ENCODE measurements around the gene PSENEN. TPM values are rescaled to one million over a fixed set of nuclear protein-coding genes. Genes with fewer than 3 reads are reported as not detected.

PSENEN gene
- 74.2 and 85.4 TPM in 2 replicates for total RNA-seq (ENCODE audit: low replicate concordance)
- long read RNA-seq, transcript PSENEN-202 (4 exons, 1,661 nt) = major isoform, 10 of 14 reads
- long read RNA-seq, partial matches to known transcripts = 3 of 14 reads
- long read RNA-seq, other reads (novel, unspliced or antisense) = 1 of 14 reads

- Mint-ChIP-seq H3K36me3 (no peaks in the 10 kb centered on the region), H3K9me3 (no peaks in the 10 kb centered on the region), H3K27me3 (no peaks in the 10 kb centered on the region), H3K4me3 (peak within 1 kb of the TSS; percentile 99), H3K27ac (peak within 1 kb of the TSS; percentile 100), H3K4me1 (ENCODE audit: unreplicated experiment) (peaks cover 30% of the 10 kb centered on the region)
- TF ChIP-seq CTCF (conservative IDR thresholded peaks at IDR 0.05) = no peak
- peak; percentile 97 for DNase-seq (ENCODE audit: extremely low spot score, unreplicated experiment)
Measured at GRCh38 chr19:35745328-35746086, at the start of gene PSENEN, which contains the start of gene U2AF1L4. TSS of gene PSENEN (plus strand) at chr19:35745651. CDS start at chr19:35745931, 280 bp downstream. TSS of gene U2AF1L4 (minus strand) at chr19:35745418. CDS start at chr19:35745391, 27 bp downstream.

- Mint-ChIP-seq H3K27ac (no peak overlapping the region), H3K4me1 (ENCODE audit: unreplicated experiment) (peaks cover 4% of the 10 kb centered on the region), H3K4me3 (no peak overlapping the region), H3K27me3 (no peaks in the 10 kb centered on the region), H3K36me3 (no peaks in the 10 kb centered on the region), H3K9me3 (no peaks in the 10 kb centered on the region)
- no peak for TF ChIP-seq CTCF (conservative IDR thresholded peaks at IDR 0.05)
- no peak for DNase-seq (ENCODE audit: extremely low spot score, unreplicated experiment)
Measured at GRCh38 chr19:35695895-35696422, 49.5 kb upstream of the PSENEN start.

- no peaks in the 10 kb centered on the region for H3K36me3 Mint-ChIP-seq
Measured at GRCh38 chr19:35696835-35697234, 48.6 kb upstream of the PSENEN start.

GRCh38 chr19:35702223-35703012, 43.0 kb upstream of the PSENEN start:
- Mint-ChIP-seq H3K9me3 (peaks cover 3% of the 10 kb centered on the region), H3K4me3 (peak overlapping the region; percentile 96), H3K4me1 (ENCODE audit: unreplicated experiment) (peaks cover 5% of the 10 kb centered on the region), H3K27ac (peak overlapping the region; percentile 78), H3K27me3 (peaks cover 4% of the 10 kb centered on the region), H3K36me3 (no peaks in the 10 kb centered on the region)
- peak; percentile 91 for DNase-seq (ENCODE audit: extremely low spot score, unreplicated experiment)
- no peak for TF ChIP-seq CTCF (conservative IDR thresholded peaks at IDR 0.05)

More at GRCh38 chr19:35696835-35697234, 48.6 kb upstream of the PSENEN start:
- Mint-ChIP-seq H3K27ac (no peak overlapping the region), H3K4me3 (no peak overlapping the region), H3K9me3 (no peaks in the 10 kb centered on the region), H3K27me3 (no peaks in the 10 kb centered on the region), H3K4me1 (ENCODE audit: unreplicated experiment) (peaks cover 4% of the 10 kb centered on the region)
- no peak for DNase-seq (ENCODE audit: extremely low spot score, unreplicated experiment)
- TF ChIP-seq CTCF (conservative IDR thresholded peaks at IDR 0.05) = no peak

- peaks cover 3% of the 10 kb centered on the region for H3K9me3 Mint-ChIP-seq
- TF ChIP-seq CTCF (conservative IDR thresholded peaks at IDR 0.05) = no peak
- H3K36me3 Mint-ChIP-seq = no peaks in the 10 kb centered on the region
- H3K27me3 Mint-ChIP-seq = peaks cover 4% of the 10 kb centered on the region
- DNase-seq (ENCODE audit: extremely low spot score, unreplicated experiment) = no peak
- H3K4me3 Mint-ChIP-seq = no peak overlapping the region
- H3K4me1 Mint-ChIP-seq (ENCODE audit: unreplicated experiment) = peaks cover 5% of the 10 kb centered on the region
- H3K27ac Mint-ChIP-seq = no peak overlapping the region
Measured at GRCh38 chr19:35703343-35703742, 42.1 kb upstream of the PSENEN start.
